ENCODE results near the gene PGF. TPM values are rescaled to one million over a fixed set of nuclear protein-coding genes. Genes with fewer than 3 reads are reported as not detected.

The PGF gene
- total RNA-seq, 1 donor from 2014 or later: 3.0 TPM

- no peaks in the 10 kb centered on the region for H3K27me3 ChIP-seq (ENCODE audit: low read depth)
- TF ChIP-seq CTCF (IDR thresholded peaks at IDR 0.05): no peak
- no peak for DNase-seq
- H3K36me3 ChIP-seq: no peaks in the 10 kb centered on the region
- no peak for ATAC-seq
- no peak overlapping the region for H3K4me3 ChIP-seq
- intact Hi-C loops (cut with DNase I): no loop called here
- H3K9me3 ChIP-seq: no peaks in the 10 kb centered on the region
- H3K27ac ChIP-seq: no peak overlapping the region
- peaks cover 13% of the 10 kb centered on the region for H3K4me1 ChIP-seq
Observed at GRCh38 chr14:74912801-74913200, 42.6 kb downstream of the PGF start.

GRCh38 chr14:74912111-74912510, 43.3 kb downstream of the PGF start:
- H3K27me3 ChIP-seq (ENCODE audit: low read depth): no peaks in the 10 kb centered on the region
- H3K4me1 ChIP-seq: peaks cover 13% of the 10 kb centered on the region
- DNase-seq (no peak), ATAC-seq (no peak)
- no peak for TF ChIP-seq CTCF (IDR thresholded peaks at IDR 0.05)
- H3K9me3 ChIP-seq: no peaks in the 10 kb centered on the region
- no peak overlapping the region for H3K4me3 ChIP-seq
- intact Hi-C loops (cut with DNase I): no loop called here
- no peaks in the 10 kb centered on the region for H3K36me3 ChIP-seq
- no peak overlapping the region for H3K27ac ChIP-seq

- Histone ChIP-seq H3K9me3 (no peaks in the 10 kb centered on the region), H3K27me3 (ENCODE audit: low read depth) (no peaks in the 10 kb centered on the region), H3K4me1 (peaks cover 13% of the 10 kb centered on the region), H3K36me3 (no peaks in the 10 kb centered on the region), H3K4me3 (no peak overlapping the region), H3K27ac (no peak overlapping the region)
- no peak for DNase-seq
- intact Hi-C loops (cut with DNase I): no loop called here
- no peak for TF ChIP-seq CTCF (IDR thresholded peaks at IDR 0.05)
- no peak for ATAC-seq
Observed at GRCh38 chr14:74911704-74912103, 43.7 kb downstream of the PGF start.

GRCh38 chr14:74911221-74911620, 44.2 kb downstream of the PGF start:
- no peaks in the 10 kb centered on the region for H3K27me3 ChIP-seq (ENCODE audit: low read depth)
- intact Hi-C loops (cut with DNase I): no loop called here
- DNase-seq: no peak

GRCh38 chr14:74910556-74910955, 44.8 kb downstream of the PGF start:
- Histone ChIP-seq H3K9me3 (no peaks in the 10 kb centered on the region), H3K36me3 (no peaks in the 10 kb centered on the region), H3K4me1 (peaks cover 21% of the 10 kb centered on the region), H3K4me3 (no peak overlapping the region), H3K27me3 (ENCODE audit: low read depth) (no peaks in the 10 kb centered on the region), H3K27ac (no peak overlapping the region)
- no peak for TF ChIP-seq CTCF (IDR thresholded peaks at IDR 0.05)
- ATAC-seq (no peak), DNase-seq (no peak)
- intact Hi-C loops (cut with DNase I): no loop called here

More at GRCh38 chr14:74911221-74911620, 44.2 kb downstream of the PGF start:
- Histone ChIP-seq H3K36me3 (no peaks in the 10 kb centered on the region), H3K4me1 (peaks cover 14% of the 10 kb centered on the region), H3K4me3 (no peak overlapping the region), H3K27ac (no peak overlapping the region), H3K9me3 (no peaks in the 10 kb centered on the region)
- no peak for ATAC-seq
- TF ChIP-seq CTCF (IDR thresholded peaks at IDR 0.05): no peak

GRCh38 chr14:74909911-74910310, 45.5 kb downstream of the PGF start:
- Histone ChIP-seq H3K36me3 (peaks cover 6% of the 10 kb centered on the region), H3K4me1 (peaks cover 23% of the 10 kb centered on the region), H3K9me3 (no peaks in the 10 kb centered on the region), H3K4me3 (no peak overlapping the region), H3K27ac (no peak overlapping the region), H3K27me3 (ENCODE audit: low read depth) (no peaks in the 10 kb centered on the region)
- DNase-seq (no peak), ATAC-seq (no peak)
- no peak for TF ChIP-seq CTCF (IDR thresholded peaks at IDR 0.05)
- intact Hi-C loops (cut with DNase I): loop anchor here (10.0 kb wide), 1 partner anchor 55 kb away; no protein-coding TSS in a partner anchor

Data from lower lobe of right lung (tissue), 2 donors.